ENCODE results near the gene SRP14.
"Not testable (repeated sequence)": the region's sequence is repeated elsewhere in the genome, so short reads cannot be mapped to it uniquely, and the experiment has no call there.

The SRP14 gene

GRCh38 chr15:40016224-40016865 lies 22.6 kb downstream of the SRP14 start:
- no peak for DNase-seq

GRCh38 chr15:40014390-40014789 lies 24.6 kb downstream of the SRP14 start:
- DNase-seq = no peak

GRCh38 chr15:40013372-40013771 lies 25.6 kb downstream of the SRP14 start:
- DNase-seq = not testable (repeated sequence)

- no peak for DNase-seq
These were observed 27.7 kb downstream of the SRP14 start for GRCh38 chr15:40011303-40011702.

- no peak for DNase-seq
These were observed 28.3 kb downstream of the SRP14 start for GRCh38 chr15:40010686-40011085.

GRCh38 chr15:40008061-40008765 lies 30.8 kb downstream of the SRP14 start:
- DNase-seq = no peak

- no peak for DNase-seq
These were observed 32.3 kb downstream of the SRP14 start for GRCh38 chr15:40006646-40007045.

- DNase-seq = no peak
These were observed 33.0 kb downstream of the SRP14 start for GRCh38 chr15:40006003-40006402.

GRCh38 chr15:40003116-40003916 lies 35.7 kb downstream of the SRP14 start:
- no peak for DNase-seq

GRCh38 chr15:40002295-40002694 lies 36.7 kb downstream of the SRP14 start:
- DNase-seq = no peak

GRCh38 chr15:39999538-40000200 lies 39.3 kb downstream of the SRP14 start:
- DNase-seq = no peak

- DNase-seq = no peak
These were observed 40.4 kb downstream of the SRP14 start for GRCh38 chr15:39998511-39999077.

- DNase-seq = no peak
These were observed 41.3 kb downstream of the SRP14 start for GRCh38 chr15:39997639-39998038.

- no peak for DNase-seq
These were observed 42.0 kb downstream of the SRP14 start for GRCh38 chr15:39997031-39997430.

GRCh38 chr15:39996228-39996627 lies 42.8 kb downstream of the SRP14 start:
- not testable (repeated sequence) for DNase-seq

- DNase-seq = not testable (repeated sequence)
These were observed 46.0 kb downstream of the SRP14 start for GRCh38 chr15:39992953-39993352.

GRCh38 chr15:39990706-39991105 lies 48.3 kb downstream of the SRP14 start:
- DNase-seq = no peak

- no peak for DNase-seq
These were observed 51.2 kb downstream of the SRP14 start for GRCh38 chr15:39987821-39988220.
